Activated CD4-positive, alpha-beta T cell treated with anti-CD3 and anti-CD28 coated beads for 36 hours (primary cell): ENCODE measurements around the gene GLYR1. TPM values are rescaled to one million over a fixed set of nuclear protein-coding genes. Genes with fewer than 3 reads are reported as not detected.

Source experiments
- ATAC-seq: fragments of 200-7000 bp; cut with Tn5 transposase; one replicate; pipeline ENCODE4 v1.10.0; 2021; ENCODE audit warnings: mild to moderate bottlenecking, moderate library complexity
- CTCF ChIA-PET: fragments of 350-600 bp; sonication (Branson Sonifier 250); formaldehyde crosslinking; loops from one replicate; lab custom pipeline; 2021; ENCODE audit warnings: antibody characterized with exemption; lab: Charles Lee
- POLR2A ChIA-PET: fragments of 350-600 bp; sonication (Branson Sonifier 250); formaldehyde crosslinking; loops from one replicate; lab custom pipeline; 2021; ENCODE audit warnings: antibody characterized with exemption, inconsistent platforms; lab: Charles Lee
- DNase-seq: peaks from one replicate; pipeline ENCODE4 v3.0.0-alpha.2; 2020
- H3K27ac Mint-ChIP-seq: one replicate; pipeline ENCODE4 v1.8.0; 2021; ENCODE audit warnings: mixed read lengths
- H3K27me3 Mint-ChIP-seq: one replicate; pipeline ENCODE4 v1.8.0; 2021; ENCODE audit warnings: mixed read lengths
- H3K36me3 Mint-ChIP-seq: one replicate; pipeline ENCODE4 v1.8.0; 2021; ENCODE audit warnings: low read depth, mixed read lengths
- H3K4me1 Mint-ChIP-seq: one replicate; pipeline ENCODE4 v1.8.0; 2021; ENCODE audit warnings: mixed read lengths
- H3K4me3 Mint-ChIP-seq: one replicate; pipeline ENCODE4 v1.8.0; 2021; ENCODE audit warnings: mild to moderate bottlenecking, moderate library complexity, mixed read lengths
- H3K9me3 Mint-ChIP-seq: one replicate; pipeline ENCODE4 v1.8.0; 2021; ENCODE audit warnings: low read depth, mixed read lengths
- intact Hi-C, 2 experiments: fragments of 100-400 bp; cut with DNase I in 1 of 2; cut with micrococcal nuclease in 1 of 2; formaldehyde crosslinking; loops; one replicate each; pipeline versions ENCODE4 v1.14.2 to v1.15.1; 2022 to 2024; cut with DNase I, micrococcal nuclease
- total RNA-seq, 2 experiments: library from RNA; stranded (reverse); gene quantifications; one replicate each; pipeline ENCODE4 v1.2.3, GENCODE V29; 2021

The GLYR1 gene
- total RNA-seq, 2 experiments from 2014 or later = 76.9 to 78.4 TPM

DNA sequence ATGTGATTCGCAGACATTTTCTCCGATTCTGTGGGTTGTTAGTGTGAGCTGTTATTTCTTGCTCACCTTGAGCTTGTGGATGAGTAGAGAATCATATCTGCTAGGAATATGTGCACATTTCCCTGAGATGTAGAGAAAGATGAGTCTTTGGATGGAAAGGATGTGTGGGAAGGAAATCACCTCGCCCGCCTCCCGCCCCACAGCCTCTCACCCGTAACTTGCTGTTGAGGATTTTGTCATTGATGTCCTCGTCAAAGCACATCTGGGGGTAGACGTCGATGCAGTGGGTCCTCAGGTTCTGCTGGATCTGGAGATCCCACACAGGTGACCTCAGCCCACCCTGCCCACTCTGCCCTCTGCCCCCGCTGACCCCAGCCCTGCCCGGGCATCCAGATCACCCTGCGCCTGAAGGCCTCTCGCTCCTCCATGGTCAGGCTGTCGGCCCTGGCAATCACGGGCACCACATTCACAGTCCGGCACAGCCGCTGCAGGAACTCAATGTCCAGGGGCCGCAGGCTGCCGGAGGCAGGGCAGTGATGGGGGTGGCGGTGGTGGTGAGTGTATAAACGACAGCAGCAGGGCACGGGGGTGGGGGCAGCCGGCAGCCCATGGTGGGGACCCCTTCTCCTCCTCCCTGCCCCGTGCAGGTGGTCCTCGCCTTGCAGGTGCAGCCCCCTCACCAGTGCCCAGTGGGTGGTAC, 63.7 kb downstream of the GLYR1 start:
- POLR2A ChIA-PET = no interaction called here
- CTCF ChIA-PET = no interaction called here
- DNase-seq = no peak
- H3K9me3 Mint-ChIP-seq = no peaks in the 10 kb centered on the region
- H3K4me1 Mint-ChIP-seq = no peaks in the 10 kb centered on the region
- intact Hi-C loops = no loop called here
- no peak overlapping the region for H3K4me3 Mint-ChIP-seq
- H3K27ac Mint-ChIP-seq = no peak overlapping the region
- H3K27me3 Mint-ChIP-seq = no peaks in the 10 kb centered on the region
- H3K36me3 Mint-ChIP-seq = no peaks in the 10 kb centered on the region
- ATAC-seq = no peak

DNA sequence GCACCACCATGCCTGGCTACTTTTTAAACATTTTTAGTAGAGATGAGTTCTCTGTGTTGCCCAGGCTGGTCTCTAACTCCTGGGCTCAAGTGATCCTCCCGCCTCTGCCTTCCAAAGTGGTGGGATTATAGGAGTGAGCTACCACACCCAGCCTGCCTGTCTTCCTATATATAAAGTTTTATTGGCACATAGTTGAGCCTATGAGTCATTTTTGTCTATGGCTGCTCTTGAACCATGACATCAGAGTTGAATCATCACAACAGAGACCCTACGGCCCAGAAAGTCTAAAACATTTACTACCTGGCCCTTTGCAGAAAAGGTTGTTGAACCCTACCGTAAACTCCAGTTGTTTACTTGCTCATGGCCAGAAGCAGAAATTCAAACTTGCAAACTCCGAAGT, 66.9 kb downstream of the GLYR1 start:
- Mint-ChIP-seq H3K27ac (no peak overlapping the region), H3K36me3 (no peaks in the 10 kb centered on the region), H3K4me3 (no peak overlapping the region), H3K4me1 (no peaks in the 10 kb centered on the region), H3K27me3 (no peaks in the 10 kb centered on the region), H3K9me3 (no peaks in the 10 kb centered on the region)
- ATAC-seq (no peak), DNase-seq (no peak)
- POLR2A ChIA-PET = no interaction called here
- CTCF ChIA-PET = no interaction called here
- intact Hi-C loops = no loop called here

- Mint-ChIP-seq H3K9me3 (no peaks in the 10 kb centered on the region), H3K27ac (no peak overlapping the region), H3K4me1 (no peaks in the 10 kb centered on the region), H3K4me3 (no peak overlapping the region), H3K36me3 (no peaks in the 10 kb centered on the region), H3K27me3 (no peaks in the 10 kb centered on the region)
- ChIA-PET POLR2A (no interaction called here), CTCF (no interaction called here)
- no peak for ATAC-seq
- no peak for DNase-seq
- intact Hi-C loops = no loop called here
These were observed 69.1 kb downstream of the GLYR1 start for GRCh38 chr16:4778050-4778392.

DNA sequence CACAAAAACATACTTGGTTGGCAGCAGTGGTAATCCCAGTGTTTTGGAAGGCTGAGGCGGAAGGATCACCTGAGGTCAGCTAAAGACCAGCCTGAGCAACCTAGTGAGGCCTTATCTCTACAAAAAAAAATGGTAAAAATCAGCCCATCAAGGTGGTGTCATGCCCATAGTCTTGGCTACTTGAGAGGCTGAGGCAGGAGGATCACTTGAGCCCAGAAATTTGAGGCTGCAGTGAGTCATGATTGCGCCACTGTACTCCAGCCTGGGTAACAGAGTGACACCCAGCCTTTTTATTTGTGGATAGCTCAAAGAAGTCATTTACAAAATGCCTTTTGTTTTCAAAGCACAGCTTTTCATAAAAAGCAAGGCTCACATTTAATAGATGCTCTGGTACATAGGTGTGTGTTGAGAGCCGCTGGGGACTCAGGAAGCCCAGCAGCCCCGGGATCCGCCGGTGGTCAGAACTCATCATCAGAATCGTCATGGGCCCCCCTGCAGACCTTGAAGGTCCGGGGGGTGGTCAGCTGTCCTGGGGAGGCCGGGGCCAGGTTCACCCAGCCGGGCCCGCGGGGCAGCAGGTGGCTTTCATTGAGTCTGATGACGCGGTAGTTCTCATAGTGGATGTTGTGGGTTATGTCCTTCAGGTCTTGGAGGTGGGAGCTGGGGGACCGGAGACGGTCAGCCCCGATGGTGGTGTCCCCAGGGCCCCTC, 69.6 kb downstream of the GLYR1 start:
- ATAC-seq (no peak), DNase-seq (no peak)
- Mint-ChIP-seq H3K4me3 (no peak overlapping the region), H3K27ac (no peak overlapping the region), H3K27me3 (no peaks in the 10 kb centered on the region), H3K9me3 (no peaks in the 10 kb centered on the region), H3K36me3 (no peaks in the 10 kb centered on the region), H3K4me1 (no peaks in the 10 kb centered on the region)
- intact Hi-C loops = no loop called here
- POLR2A ChIA-PET = no interaction called here
- CTCF ChIA-PET = no interaction called here

- H3K4me3 Mint-ChIP-seq = no peak overlapping the region
- no peak overlapping the region for H3K27ac Mint-ChIP-seq
- no peaks in the 10 kb centered on the region for H3K27me3 Mint-ChIP-seq
- DNase-seq (no peak), ATAC-seq (no peak)
- H3K9me3 Mint-ChIP-seq = no peaks in the 10 kb centered on the region
- POLR2A ChIA-PET = no interaction called here
- H3K4me1 Mint-ChIP-seq = no peaks in the 10 kb centered on the region
- no peaks in the 10 kb centered on the region for H3K36me3 Mint-ChIP-seq
- CTCF ChIA-PET = interaction anchor here (0.6 to 0.8 kb wide), 2 partner anchors 16 to 410 kb away, joined by 3 read pairs; no protein-coding TSS in a partner anchor
- intact Hi-C loops = no loop called here
These were observed 70.9 kb downstream of the GLYR1 start for GRCh38 chr16:4776141-4776705.

DNA sequence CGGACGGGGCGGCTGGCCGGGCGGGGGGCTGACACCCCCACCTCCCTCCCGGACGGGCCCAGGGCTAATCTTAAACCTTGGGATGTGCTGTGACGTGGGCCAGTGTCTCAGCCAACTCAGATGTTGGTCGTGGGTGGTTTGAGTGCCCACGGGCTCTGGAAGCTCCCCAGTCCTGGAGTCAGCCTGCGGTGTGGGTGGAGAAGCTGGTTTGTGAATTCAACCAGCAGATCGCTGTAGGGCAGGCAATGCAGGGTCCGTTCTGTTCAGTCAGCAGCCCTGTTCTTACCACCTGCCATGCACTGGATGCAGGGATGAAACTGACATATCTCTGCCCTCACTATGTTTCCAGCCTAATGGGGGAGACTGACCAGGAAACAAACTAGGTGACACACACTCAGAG, 72.1 kb downstream of the GLYR1 start:
- CTCF ChIA-PET = no interaction called here
- intact Hi-C loops = no loop called here
- Mint-ChIP-seq H3K36me3 (no peaks in the 10 kb centered on the region), H3K27me3 (no peaks in the 10 kb centered on the region), H3K4me1 (no peaks in the 10 kb centered on the region), H3K4me3 (no peak overlapping the region), H3K27ac (no peak overlapping the region), H3K9me3 (no peaks in the 10 kb centered on the region)
- DNase-seq (no peak), ATAC-seq (no peak)
- POLR2A ChIA-PET = no interaction called here

GRCh38 chr16:4772351-4772750, 74.7 kb downstream of the GLYR1 start:
- peaks cover 9% of the 10 kb centered on the region for H3K4me1 Mint-ChIP-seq
- intact Hi-C loops = no loop called here
- no peaks in the 10 kb centered on the region for H3K9me3 Mint-ChIP-seq
- ChIA-PET CTCF (interaction anchor here (0.6 kb wide), 1 partner anchor 72 kb away, joined by 5 read pairs; no protein-coding TSS in a partner anchor), POLR2A (no interaction called here)
- H3K36me3 Mint-ChIP-seq = no peaks in the 10 kb centered on the region
- no peak overlapping the region for H3K27ac Mint-ChIP-seq
- H3K4me3 Mint-ChIP-seq = no peak overlapping the region
- no peaks in the 10 kb centered on the region for H3K27me3 Mint-ChIP-seq
- ATAC-seq (no peak), DNase-seq (no peak)

DNA sequence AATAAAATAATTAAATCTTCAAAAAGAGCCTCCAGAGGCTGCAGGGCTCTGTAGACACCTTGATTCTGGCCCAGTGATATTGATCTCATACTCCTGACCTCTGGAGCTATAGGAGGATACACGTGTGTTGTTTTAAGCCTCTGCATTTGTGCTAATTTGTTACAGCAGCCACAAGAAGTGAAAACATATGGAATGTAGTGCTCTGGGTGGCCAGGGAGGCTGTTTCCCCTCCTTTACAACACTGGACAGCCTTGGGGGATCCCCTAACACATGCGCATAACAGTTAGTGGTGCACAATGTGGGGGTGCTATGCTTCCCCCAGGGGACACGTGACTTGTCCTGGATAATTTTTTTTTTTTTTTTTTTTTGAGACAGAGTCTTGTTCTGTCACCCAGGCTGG, 75.4 kb downstream of the GLYR1 start:
- ChIA-PET CTCF (interaction anchor here (0.6 kb wide), 1 partner anchor 71 kb away, joined by 5 read pairs; no protein-coding TSS in a partner anchor), POLR2A (no interaction called here)
- Mint-ChIP-seq H3K4me1 (peaks cover 11% of the 10 kb centered on the region), H3K27ac (no peak overlapping the region), H3K36me3 (no peaks in the 10 kb centered on the region), H3K27me3 (no peaks in the 10 kb centered on the region), H3K9me3 (no peaks in the 10 kb centered on the region), H3K4me3 (no peak overlapping the region)
- ATAC-seq = no peak
- DNase-seq = no peak
- intact Hi-C loops = no loop called here

GRCh38 chr16:4769306-4769638, 77.8 kb downstream of the GLYR1 start:
- Mint-ChIP-seq H3K4me3 (peak overlapping the region; percentile 89), H3K4me1 (peaks cover 19% of the 10 kb centered on the region), H3K36me3 (peaks cover 7% of the 10 kb centered on the region), H3K27me3 (no peaks in the 10 kb centered on the region), H3K27ac (peak overlapping the region; percentile 45), H3K9me3 (no peaks in the 10 kb centered on the region)
- intact Hi-C loops = loop anchor here (5.0 kb wide), 2 partner anchors 188 to 887 kb away; partner anchors contain the start of genes CREBBP (in 1 of the 2) and SEC14L5 (in 1 of the 2)
- ChIA-PET POLR2A (interaction anchor here (0.6 to 0.7 kb wide), 3 partner anchors 33 to 154 kb away, joined by 3 to 4 read pairs (median 3); partner anchors contain the start of gene ROGDI), CTCF (interaction anchor here (1.5 to 1.8 kb wide), 2 partner anchors 9 to 35 kb away, joined by 3 to 5 read pairs; partner anchors contain the start of genes ANKS3 and DNAAF8)
- DNase-seq (no peak), ATAC-seq (no peak)

DNA sequence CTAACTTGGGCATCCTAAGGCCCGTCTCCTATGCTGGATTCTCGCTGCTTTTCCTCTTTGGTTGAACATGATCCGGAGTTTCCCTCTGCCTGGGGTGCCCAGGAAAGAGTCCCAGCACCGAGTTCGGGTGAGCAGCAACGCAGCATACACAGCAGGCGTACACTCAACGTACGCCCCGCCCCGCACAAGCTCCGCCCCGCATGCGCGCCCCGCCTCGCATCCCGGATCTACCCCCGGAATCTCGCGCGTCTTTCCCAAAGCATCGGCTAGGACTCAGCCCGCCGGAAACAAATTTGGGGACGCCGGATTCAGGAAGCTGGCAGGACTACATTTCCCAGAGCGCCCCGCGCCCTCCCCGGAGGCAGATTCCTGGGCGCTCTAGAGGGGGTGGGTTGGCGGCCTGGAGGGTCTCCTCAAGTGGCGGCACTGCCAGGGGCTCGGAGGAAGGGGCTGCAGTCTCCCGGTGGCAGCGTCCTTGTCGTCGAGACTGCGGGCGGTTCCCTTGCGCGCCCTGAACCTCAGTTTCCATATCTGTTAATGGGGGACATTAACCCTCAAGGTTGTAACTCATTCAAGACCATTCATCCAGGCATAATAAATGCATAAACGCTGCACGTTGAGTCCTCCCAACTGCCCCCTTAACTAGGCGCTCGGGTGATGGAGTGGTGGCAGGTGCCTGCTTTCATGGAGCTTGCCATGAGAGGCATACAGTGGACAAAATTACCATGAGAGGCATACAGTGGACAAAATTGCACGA, 78.4 kb downstream of the GLYR1 start:
- intact Hi-C loops = loop anchor here (1.0 to 5.0 kb wide), 5 partner anchors 75 to 886 kb away; partner anchors contain the start of genes CREBBP (in 1 of the 2), GLYR1 (in 1 of the 2), NUDT16L1 (in 1 of the 2) and SEC14L5 (in 1 of the 2)
- POLR2A ChIA-PET = interaction anchor here (0.6 to 1.0 kb wide), 5 partner anchors 34 to 153 kb away, joined by 3 to 4 read pairs (median 3); partner anchors contain the start of genes ANKS3, DNAAF8 and ROGDI
- no peaks in the 10 kb centered on the region for H3K9me3 Mint-ChIP-seq
- peak; percentile 87 for ATAC-seq
- H3K27me3 Mint-ChIP-seq = no peaks in the 10 kb centered on the region
- CTCF ChIA-PET = interaction anchor here (0.6 to 1.8 kb wide), 9 partner anchors 8 to 351 kb away, joined by 3 to 5 read pairs (median 3); partner anchors contain the start of genes ANKS3, DNAAF8 and MGRN1
- DNase-seq = peak; percentile 95
- peak overlapping the region; percentile 88 for H3K27ac Mint-ChIP-seq
- peaks cover 11% of the 10 kb centered on the region for H3K36me3 Mint-ChIP-seq
- peak overlapping the region; percentile 89 for H3K4me3 Mint-ChIP-seq
- H3K4me1 Mint-ChIP-seq = peaks cover 22% of the 10 kb centered on the region
